Thymus (tissue), 11 donors: ENCODE measurements around the gene ULK4. TPM values are rescaled to one million over a fixed set of nuclear protein-coding genes. Genes with fewer than 3 reads are reported as not detected.
"Not testable (repeated sequence)": the region's sequence is repeated elsewhere in the genome, so short reads cannot be mapped to it uniquely, and the experiment has no call there.

Experiments
- DNase-seq, 9 donors: peaks; one replicate each; pipeline ENCODE4 v3.0.0-alpha.2; 2013; ENCODE audit warnings: low spot score in 9 of 9, low read depth in 6 of 9, missing footprints in 1 of 9
- H3K27ac ChIP-seq, 2 donors: one replicate each; pipeline ENCODE4 v1.5.1; 2013; ENCODE audit warnings: control low read depth in 1 of 2, low read depth in 1 of 2, low read length in 1 of 2, mild to moderate bottlenecking in 1 of 2, moderate library complexity in 1 of 2
- H3K27me3 ChIP-seq, 2 donors: one replicate each; pipeline ENCODE4 v1.5.1; 2013; ENCODE audit warnings: low read length in 1 of 2; ENCODE audit not compliant: control insufficient read depth in 2 of 2, insufficient read depth in 1 of 2
- H3K36me3 ChIP-seq, 2 donors: one replicate each; pipeline ENCODE4 v1.5.1; 2013; ENCODE audit warnings: low read length in 1 of 2, mild to moderate bottlenecking in 1 of 2, moderate library complexity in 1 of 2; ENCODE audit not compliant: control insufficient read depth in 2 of 2, insufficient read depth in 2 of 2
- H3K4me1 ChIP-seq, 2 donors: one replicate each; pipeline ENCODE4 v1.5.1; 2013; ENCODE audit warnings: low read length in 2 of 2; ENCODE audit not compliant: control insufficient read depth in 2 of 2, insufficient read depth in 2 of 2
- H3K4me3 ChIP-seq, 2 donors: one replicate each; pipeline ENCODE4 v1.5.1; 2013; ENCODE audit warnings: low read length in 2 of 2, control low read depth in 1 of 2, mild to moderate bottlenecking in 1 of 2
- H3K9me3 ChIP-seq, 2 donors: one replicate each; pipeline ENCODE4 v1.5.1; 2013; ENCODE audit warnings: low read length in 1 of 2, mild to moderate bottlenecking in 1 of 2; ENCODE audit not compliant: control insufficient read depth in 2 of 2, insufficient read depth in 1 of 2
- WGBS: extraction: QIAGEN DNeasy Blood & Tissue Kit; methylation state at CpG from one replicate; pipeline ENCODE4 v1.1.7; 2013; 5-methylcytosine and 5-hydroxymethylcytosine counted together
- polyA plus RNA-seq: library from polyadenylated mRNA; stranded (reverse); fragments of 200-250 nt; gene quantifications from one replicate; pipeline ENCODE4 v1.2.3, GENCODE V29; 2013
- total RNA-seq: library from RNA; stranded (reverse); fragments of 120-200 nt; gene quantifications from one replicate; pipeline ENCODE4 v1.2.4, GENCODE V29; 2013
- donor health status: healthy.

Gene ULK4
- total and polyA plus RNA-seq, 2 donors, result 3.4 to 6.3 TPM

GRCh38 chr3:41769106-41769505 lies 192.8 kb downstream of the ULK4 start:
- WGBS, result 92% methylated on average over 2 of the region's 2 CpGs
- H3K36me3 ChIP-seq, result no peaks in the 10 kb centered on the region
- no peak for DNase-seq
- no peak overlapping the region for H3K4me3 ChIP-seq
- no peak overlapping the region for H3K27ac ChIP-seq
- H3K27me3 ChIP-seq, result no peaks in the 10 kb centered on the region
- H3K4me1 ChIP-seq, result no peaks in the 10 kb centered on the region
- no peaks in the 10 kb centered on the region for H3K9me3 ChIP-seq

- 96% methylated on average over 1 of the region's 1 CpG for WGBS
- DNase-seq, result no peak
- H3K27me3 ChIP-seq, result no peaks in the 10 kb centered on the region
- no peak overlapping the region for H3K27ac ChIP-seq
- H3K4me3 ChIP-seq, result no peak overlapping the region
- no peaks in the 10 kb centered on the region for H3K4me1 ChIP-seq
- no peaks in the 10 kb centered on the region for H3K36me3 ChIP-seq
- H3K9me3 ChIP-seq, result no peaks in the 10 kb centered on the region
Measured at GRCh38 chr3:41768363-41768762, 193.5 kb downstream of the ULK4 start.

DNA sequence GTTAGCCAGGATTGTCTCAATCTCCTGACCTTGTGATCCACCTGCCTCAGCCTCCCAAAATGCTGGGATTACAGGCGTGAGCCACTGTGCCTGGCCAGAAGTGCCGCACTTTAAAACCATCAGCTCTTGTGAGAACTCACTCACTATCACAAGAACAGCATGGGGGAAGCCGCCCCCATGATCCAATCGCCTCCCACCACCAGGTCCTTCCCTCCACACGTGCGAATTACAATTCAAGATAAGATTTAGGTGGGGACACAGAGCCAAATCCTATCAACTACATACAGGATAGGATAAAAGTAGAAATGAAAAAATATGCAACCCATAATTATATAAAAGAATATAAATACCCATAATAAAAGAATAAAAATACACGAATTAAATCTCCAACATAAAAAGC lies 199.0 kb downstream of the ULK4 start:
- H3K27me3 ChIP-seq, H3K4me3 ChIP-seq, DNase-seq, H3K27ac ChIP-seq, H3K9me3 ChIP-seq, H3K36me3 ChIP-seq, H3K4me1 ChIP-seq: not testable (repeated sequence)
- WGBS, result 97% methylated on average over 7 of the region's 7 CpGs

GRCh38 chr3:41753651-41754050 lies 208.3 kb downstream of the ULK4 start:
- no peak for DNase-seq
- no peaks in the 10 kb centered on the region for H3K9me3 ChIP-seq
- H3K4me3 ChIP-seq, result no peak overlapping the region
- H3K4me1 ChIP-seq, result peaks cover 0 to 4% of the 10 kb centered on the region in 2 donors
- no peak overlapping the region for H3K27ac ChIP-seq
- no peaks in the 10 kb centered on the region for H3K27me3 ChIP-seq
- H3K36me3 ChIP-seq, result no peaks in the 10 kb centered on the region

- no peak overlapping the region for H3K27ac ChIP-seq
- no peaks in the 10 kb centered on the region for H3K27me3 ChIP-seq
- DNase-seq, result peak in 8 of 9 donors; percentile 4 to 79 (median 38)
- no peaks in the 10 kb centered on the region for H3K9me3 ChIP-seq
- H3K4me1 ChIP-seq, result peaks cover 0 to 4% of the 10 kb centered on the region in 2 donors
- no peaks in the 10 kb centered on the region for H3K36me3 ChIP-seq
- no peak overlapping the region for H3K4me3 ChIP-seq
Measured at GRCh38 chr3:41751597-41751996, 210.3 kb downstream of the ULK4 start.

DNA sequence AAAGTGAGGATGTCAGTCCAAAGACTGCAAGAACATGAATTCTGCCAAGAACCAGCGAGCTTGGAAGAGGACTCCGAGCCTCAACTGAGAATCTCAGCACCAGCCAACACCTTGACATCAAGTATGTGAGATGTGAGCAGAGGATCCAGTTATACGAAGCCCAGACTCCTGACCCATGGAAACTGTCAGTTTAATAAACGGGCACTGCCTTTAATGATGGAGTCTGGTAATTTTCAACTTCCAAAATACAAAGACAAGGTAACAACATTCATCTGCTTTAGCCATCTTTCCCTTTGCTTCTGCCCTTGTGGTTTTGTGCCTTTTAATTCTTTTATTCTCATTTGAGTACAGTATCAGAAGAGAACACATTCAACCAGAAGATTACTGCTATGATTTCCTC lies 211.9 kb downstream of the ULK4 start:
- no peaks in the 10 kb centered on the region for H3K27me3 ChIP-seq
- no peaks in the 10 kb centered on the region for H3K36me3 ChIP-seq
- no peak overlapping the region for H3K4me3 ChIP-seq
- DNase-seq, result no peak
- no peak overlapping the region for H3K27ac ChIP-seq
- no peaks in the 10 kb centered on the region for H3K9me3 ChIP-seq
- peaks cover 0 to 4% of the 10 kb centered on the region in 2 donors for H3K4me1 ChIP-seq
- WGBS, result 97% methylated on average over 4 of the region's 4 CpGs

GRCh38 chr3:41746215-41746614 lies 215.7 kb downstream of the ULK4 start:
- no peaks in the 10 kb centered on the region for H3K36me3 ChIP-seq
- DNase-seq, result no peak
- H3K4me3 ChIP-seq, result no peak overlapping the region
- H3K9me3 ChIP-seq, result no peaks in the 10 kb centered on the region
- H3K27me3 ChIP-seq, result no peaks in the 10 kb centered on the region
- H3K27ac ChIP-seq, result no peak overlapping the region
- peaks cover 0 to 1% of the 10 kb centered on the region in 2 donors for H3K4me1 ChIP-seq
- WGBS, result 86% methylated on average over 1 of the region's 1 CpG

GRCh38 chr3:41742121-41742520 lies 219.8 kb downstream of the ULK4 start:
- Histone ChIP-seq H3K9me3 (no peaks in the 10 kb centered on the region), H3K36me3 (no peaks in the 10 kb centered on the region), H3K4me3 (no peak overlapping the region), H3K27ac (no peak overlapping the region), H3K27me3 (no peaks in the 10 kb centered on the region), H3K4me1 (no peaks in the 10 kb centered on the region)
- no peak for DNase-seq

DNA sequence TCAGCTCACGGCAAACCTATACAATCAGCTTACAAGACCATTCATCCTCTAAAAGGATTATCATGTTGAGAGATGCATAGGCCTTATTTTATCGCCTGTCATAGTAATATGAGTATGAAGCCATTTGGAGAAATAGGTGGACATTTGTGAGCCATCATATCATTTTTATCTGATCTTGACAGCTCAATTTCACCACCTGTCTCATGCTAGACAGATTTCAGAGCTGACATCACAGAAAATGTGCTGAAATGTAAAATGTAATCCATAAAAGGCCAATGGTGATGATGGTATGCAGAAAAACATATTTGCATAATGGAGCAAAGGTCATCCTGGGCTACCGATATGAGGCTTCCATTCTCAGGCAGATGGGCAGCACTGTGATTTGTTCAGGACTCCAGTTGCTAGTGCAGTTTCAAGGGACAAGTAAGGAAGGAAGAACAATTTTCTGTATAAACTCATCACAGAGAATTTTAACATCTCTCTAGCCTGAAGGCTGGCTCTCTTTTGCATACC lies 221.5 kb downstream of the ULK4 start:
- Histone ChIP-seq H3K4me3 (no peak overlapping the region), H3K27ac (no peak overlapping the region), H3K9me3 (no peaks in the 10 kb centered on the region), H3K27me3 (no peaks in the 10 kb centered on the region), H3K36me3 (no peaks in the 10 kb centered on the region), H3K4me1 (no peaks in the 10 kb centered on the region)
- DNase-seq, result no peak
- 96% methylated on average over 3 of the region's 3 CpGs for WGBS

- no peaks in the 10 kb centered on the region for H3K4me1 ChIP-seq
- WGBS, result 100% methylated on average over 3 of the region's 3 CpGs
- H3K4me3 ChIP-seq, result no peak overlapping the region
- H3K9me3 ChIP-seq, result no peaks in the 10 kb centered on the region
- DNase-seq, result no peak
- H3K27ac ChIP-seq, result no peak overlapping the region
- no peaks in the 10 kb centered on the region for H3K36me3 ChIP-seq
- H3K27me3 ChIP-seq, result no peaks in the 10 kb centered on the region
Measured at GRCh38 chr3:41726891-41727290, 235.0 kb downstream of the ULK4 start.
